DND-41 (cell line): ENCODE data around the gene ZNF780B.

Source experiments
- ATAC-seq: fragments of 200-7000 bp; cut with Tn5 transposase; 3 replicates; pipeline ENCODE4 v1.9.1; 2021; ENCODE audit warnings: low read depth; ENCODE audit not compliant: insufficient read depth
- DNase-seq: peaks from one replicate; pipeline ENCODE4 v3.0.0-alpha.2; 2020
- H2AFZ ChIP-seq: 2 replicates; pipeline ENCODE4 v1.6.0; 2012; ENCODE audit warnings: low read depth, low read length
- H3K27ac ChIP-seq: 2 replicates; pipeline ENCODE4 v1.5.1; 2012; ENCODE audit warnings: low read length, inconsistent platforms
- H3K27me3 ChIP-seq: fragments of 200-600 bp; sonication (generic); 2 replicates; pipeline ENCODE4 v1.6.0; 2012; ENCODE audit warnings: low read length, mild to moderate bottlenecking, inconsistent platforms; ENCODE audit not compliant: insufficient read depth, poor library complexity
- H3K36me3 ChIP-seq: 2 replicates; pipeline ENCODE4 v1.5.1; 2012; ENCODE audit warnings: low read length, inconsistent platforms; ENCODE audit not compliant: insufficient read depth
- H3K4me1 ChIP-seq: 2 replicates; pipeline ENCODE4 v1.5.1; 2012; ENCODE audit warnings: mild to moderate bottlenecking, low read length; ENCODE audit not compliant: insufficient read depth
- H3K4me2 ChIP-seq: 2 replicates; pipeline ENCODE4 v1.6.0; 2012; ENCODE audit warnings: mild to moderate bottlenecking, moderate library complexity, low read length, inconsistent platforms; ENCODE audit not compliant: insufficient read depth
- H3K4me3 ChIP-seq, 2 experiments: fragments of 200-600 bp in 1 of 2; shearing (Covaris generic) in 1 of 2; 2 replicates each; pipeline ENCODE4 v1.5.1; 2012 to 2016; ENCODE audit warnings: inconsistent platforms in 2 of 2, low read length in 2 of 2, mild to moderate bottlenecking in 2 of 2, low read depth in 1 of 2, moderate library complexity in 1 of 2
- H3K79me2 ChIP-seq: 2 replicates; pipeline ENCODE4 v1.6.0; 2012; ENCODE audit warnings: low read length, inconsistent platforms; ENCODE audit not compliant: insufficient read depth
- H3K9ac ChIP-seq: 2 replicates; pipeline ENCODE4 v1.6.0; 2012; ENCODE audit warnings: low read depth, mild to moderate bottlenecking, inconsistent platforms, low read length, moderate library complexity
- H3K9me3 ChIP-seq: 2 replicates; pipeline ENCODE4 v1.5.1; 2012; ENCODE audit warnings: low read length, moderate library complexity, mild to moderate bottlenecking, inconsistent platforms; ENCODE audit not compliant: insufficient read depth, severe bottlenecking
- H4K20me1 ChIP-seq: 2 replicates; pipeline ENCODE4 v1.6.0; 2012; ENCODE audit warnings: low read length; ENCODE audit not compliant: insufficient read depth
- EZH2 ChIP-seq: IDR thresholded peaks from 3 replicates; pipeline ENCODE4 v1.6.1; 2012; ENCODE audit warnings: borderline replicate concordance, low read depth, mild to moderate bottlenecking, moderate library complexity, low read length, inconsistent platforms; ENCODE audit not compliant: severe bottlenecking
- TF ChIP-seq, protein P1 (sequence below): IDR thresholded peaks from 2 replicates; pipeline ENCODE4 v1.5.1; 2012; ENCODE audit warnings: borderline replicate concordance, low read length, moderate library complexity, mild to moderate bottlenecking; ENCODE audit not compliant: poor library complexity, severe bottlenecking; ENCODE audit errors: extremely low read depth

The ZNF780B gene

DNA sequence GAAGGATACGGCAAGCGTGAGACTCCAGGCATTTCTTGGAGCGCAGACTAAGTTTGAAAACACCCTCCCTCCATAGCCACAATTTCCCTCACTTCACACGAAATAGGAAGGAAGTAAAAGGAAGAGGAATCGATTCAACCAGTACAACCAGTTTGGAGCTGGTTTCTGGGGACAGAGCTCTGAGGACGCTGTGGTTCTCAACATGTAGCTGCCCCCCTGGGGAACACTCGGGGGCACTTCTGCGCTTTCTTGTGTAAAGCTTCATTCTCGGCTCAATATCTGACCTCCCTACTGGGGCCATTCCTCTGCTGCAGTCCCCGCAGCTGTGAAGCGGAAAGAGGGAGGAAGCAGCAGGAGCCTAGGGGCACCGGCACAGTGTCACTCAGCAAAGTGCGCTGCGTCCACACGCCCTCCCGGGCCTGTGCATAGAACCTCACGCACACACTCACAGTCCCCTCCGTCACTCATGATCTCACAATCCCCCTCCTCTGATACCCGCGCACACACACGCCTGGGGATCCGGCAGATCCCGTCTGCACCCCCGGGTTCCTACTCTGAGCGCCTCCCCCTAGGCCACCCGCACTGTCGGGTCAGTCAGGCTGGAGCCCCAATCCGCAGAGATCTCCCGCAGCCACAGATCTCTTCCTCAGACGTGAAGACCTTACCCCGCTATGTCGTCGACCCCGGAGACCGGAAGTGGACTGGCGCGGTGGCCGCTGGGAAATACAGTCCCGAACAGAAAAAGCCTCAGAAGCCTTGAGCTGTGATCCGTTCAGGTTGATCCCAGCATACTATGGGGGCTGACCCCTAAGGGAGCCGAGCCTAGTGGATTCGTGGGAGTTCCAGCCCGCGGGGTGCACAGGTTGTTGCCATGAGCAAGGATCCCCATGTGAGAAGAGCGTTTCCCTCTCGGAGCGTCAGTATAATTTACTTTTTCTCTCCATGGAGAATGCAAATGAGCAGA lies 34.5 kb upstream of the ZNF780B start, which contains the start of gene ZNF780A:
Gene ZNF780A (minus strand): TSS at position 703 of the 964 bp plus-strand sequence. CDS start 6,190 bp downstream, outside the sequence.
- Histone ChIP-seq H3K27me3 (no peaks in the 10 kb centered on the region), H3K36me3 (no peaks in the 10 kb centered on the region), H3K4me3 (peak within 1 kb of the TSS; percentile 57 to 72), H2AFZ (peak within 1 kb of the TSS; percentile 82), H4K20me1 (no peaks in the 10 kb centered on the region), H3K4me1 (peaks cover 31% of the 10 kb centered on the region), H3K79me2 (peaks cover 50% of the 10 kb centered on the region), H3K27ac (peak within 1 kb of the TSS; percentile 84), H3K9me3 (peaks cover 3% of the 10 kb centered on the region), H3K9ac (peak within 1 kb of the TSS; percentile 72), H3K4me2 (peak within 1 kb of the TSS; percentile 76)
- no peak for TF ChIP-seq EZH2
- TF ChIP-seq, protein P1, sequence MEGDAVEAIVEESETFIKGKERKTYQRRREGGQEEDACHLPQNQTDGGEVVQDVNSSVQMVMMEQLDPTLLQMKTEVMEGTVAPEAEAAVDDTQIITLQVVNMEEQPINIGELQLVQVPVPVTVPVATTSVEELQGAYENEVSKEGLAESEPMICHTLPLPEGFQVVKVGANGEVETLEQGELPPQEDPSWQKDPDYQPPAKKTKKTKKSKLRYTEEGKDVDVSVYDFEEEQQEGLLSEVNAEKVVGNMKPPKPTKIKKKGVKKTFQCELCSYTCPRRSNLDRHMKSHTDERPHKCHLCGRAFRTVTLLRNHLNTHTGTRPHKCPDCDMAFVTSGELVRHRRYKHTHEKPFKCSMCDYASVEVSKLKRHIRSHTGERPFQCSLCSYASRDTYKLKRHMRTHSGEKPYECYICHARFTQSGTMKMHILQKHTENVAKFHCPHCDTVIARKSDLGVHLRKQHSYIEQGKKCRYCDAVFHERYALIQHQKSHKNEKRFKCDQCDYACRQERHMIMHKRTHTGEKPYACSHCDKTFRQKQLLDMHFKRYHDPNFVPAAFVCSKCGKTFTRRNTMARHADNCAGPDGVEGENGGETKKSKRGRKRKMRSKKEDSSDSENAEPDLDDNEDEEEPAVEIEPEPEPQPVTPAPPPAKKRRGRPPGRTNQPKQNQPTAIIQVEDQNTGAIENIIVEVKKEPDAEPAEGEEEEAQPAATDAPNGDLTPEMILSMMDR, result no peak
- ATAC-seq (peak; percentile 94), DNase-seq (peak; percentile 85)

DNA sequence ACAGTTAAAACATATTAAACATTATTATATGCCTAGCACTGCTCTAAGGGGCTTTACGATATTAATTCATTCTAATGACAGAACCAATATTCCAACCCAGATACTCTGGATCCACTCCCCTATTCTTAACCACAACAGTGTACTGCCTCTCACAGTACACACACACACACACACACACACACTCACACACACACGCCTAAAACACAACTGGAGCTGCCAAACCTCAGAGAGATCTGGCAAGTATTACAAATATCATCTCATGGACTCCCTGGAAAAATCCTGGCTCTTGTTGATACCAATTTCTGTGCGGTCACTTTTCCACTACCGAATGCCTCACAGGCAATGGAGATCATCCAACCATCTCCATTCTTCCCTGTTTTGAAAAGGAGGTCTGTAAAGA lies 33.4 kb upstream of the ZNF780B start:
- H3K79me2 ChIP-seq, result peaks cover 56% of the 10 kb centered on the region
- peaks cover 31% of the 10 kb centered on the region for H3K4me1 ChIP-seq
- DNase-seq (peak; percentile 25), ATAC-seq (no peak)
- no peaks in the 10 kb centered on the region for H3K27me3 ChIP-seq
- H3K4me3 ChIP-seq, result peak overlapping the region; percentile 57 to 72; a peak in 3 of 4 replicates
- peak overlapping the region; percentile 76 for H3K4me2 ChIP-seq
- no peak for TF ChIP-seq EZH2
- TF ChIP-seq, protein P1, result no peak
- peaks cover 3% of the 10 kb centered on the region for H3K9me3 ChIP-seq
- H3K36me3 ChIP-seq, result peaks cover 7% of the 10 kb centered on the region
- H3K9ac ChIP-seq, result peak overlapping the region; percentile 72
- H2AFZ ChIP-seq, result peak overlapping the region; percentile 82; the same call in 1 of the 2 replicates
- H4K20me1 ChIP-seq, result no peaks in the 10 kb centered on the region
- H3K27ac ChIP-seq, result peak overlapping the region; percentile 84; the same call in 1 of the 2 replicates

DNA sequence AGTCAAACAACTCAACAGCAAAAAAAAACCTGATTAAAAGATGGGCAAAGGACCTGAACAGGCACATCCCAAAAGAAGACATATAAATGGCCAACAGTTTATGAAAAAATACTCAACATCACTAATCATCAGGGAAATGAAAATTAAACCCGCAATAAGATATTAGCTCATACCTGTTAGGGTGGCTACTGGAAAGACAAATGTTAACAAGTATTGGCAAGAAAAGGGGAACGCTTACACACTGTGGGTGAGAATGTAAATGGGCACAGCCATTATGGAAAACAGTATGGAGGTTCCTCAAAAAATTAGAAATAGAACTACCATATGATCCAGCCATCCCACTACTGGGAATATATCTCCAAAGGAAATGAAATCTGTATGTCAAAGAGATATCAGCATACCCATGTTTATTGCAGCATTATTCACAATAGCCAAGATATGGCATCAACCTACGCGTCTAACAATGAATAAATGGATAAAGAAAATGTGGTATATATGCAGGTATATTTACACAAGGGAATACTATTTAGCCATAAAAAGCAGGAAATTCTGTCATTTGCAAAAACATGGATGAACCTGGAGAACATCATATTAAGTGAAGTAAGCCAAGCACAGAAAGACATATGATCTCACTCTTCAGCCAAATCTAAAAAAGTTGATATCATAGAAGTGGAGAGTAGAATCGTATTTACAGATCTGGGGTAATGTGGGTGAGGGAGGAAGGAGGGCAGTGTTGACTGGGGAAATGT lies 32.4 kb upstream of the ZNF780B start:
- DNase-seq (no peak), ATAC-seq (no peak)
- no peak for TF ChIP-seq EZH2
- TF ChIP-seq, protein P1, result no peak
- H3K9ac ChIP-seq, result no peak overlapping the region
- H4K20me1 ChIP-seq, result no peaks in the 10 kb centered on the region
- H3K79me2 ChIP-seq, result peaks cover 56% of the 10 kb centered on the region
- peaks cover 3% of the 10 kb centered on the region for H3K9me3 ChIP-seq
- peaks cover 31% of the 10 kb centered on the region for H3K4me1 ChIP-seq
- no peak overlapping the region for H3K27ac ChIP-seq
- H3K4me3 ChIP-seq, result no peak overlapping the region
- no peak overlapping the region for H2AFZ ChIP-seq
- H3K36me3 ChIP-seq, result peaks cover 14% of the 10 kb centered on the region
- peak overlapping the region; percentile 76 for H3K4me2 ChIP-seq
- H3K27me3 ChIP-seq, result no peaks in the 10 kb centered on the region
